Measurements from ENCODE around the gene SGSM1.

GRCh38 chr22:24952837-24953383 is 146.9 kb downstream of the SGSM1 start:
- TF ChIP-seq ZBTB7A (tag by site-specific recombination; IDR thresholded peaks at IDR 0.05; ENCODE audit: low read depth): peak; percentile 37
- TF ChIP-seq KLF16 (tag by site-specific recombination; IDR thresholded peaks at IDR 0.05): no peak
- TF ChIP-seq CTCF (tag by site-specific recombination; IDR thresholded peaks at IDR 0.05): no peak; the same call in 1 of the 2 replicates
- TF ChIP-seq REST (tag by site-specific recombination; IDR thresholded peaks at IDR 0.05): no peak
- no peak for TF ChIP-seq MYNN (tag by site-specific recombination; IDR thresholded peaks at IDR 0.05; ENCODE audit: borderline replicate concordance)
- no peak for TF ChIP-seq RBAK (tag by site-specific recombination; IDR thresholded peaks at IDR 0.05)
